H1 (cell line): ENCODE data around the gene PHRF1.
A peak's percentile ranks its signal among the peaks of the same experiment; 100 is the strongest.

Source experiments
- ATF3 ChIP-seq: IDR thresholded peaks from 2 replicates; pipeline ENCODE4 v1.6.1; 2011; ENCODE audit warnings: low read depth, mild to moderate bottlenecking, low read length; ENCODE audit not compliant: insufficient read depth
- BCL11A ChIP-seq, 2 experiments: IDR thresholded peaks; one replicate each; pipeline ENCODE4 v1.6.1; 2011; ENCODE audit warnings: low read depth in 2 of 2, low read length in 2 of 2, mild to moderate bottlenecking in 2 of 2
- CTCF ChIP-seq, 3 experiments: IDR thresholded peaks; 1 replicate in 2 of 3; 2 replicates in 1 of 3; pipeline versions ENCODE4 v1.5.1 to v1.6.1; 2011; ENCODE audit warnings: low read length in 3 of 3, mild to moderate bottlenecking in 3 of 3, inconsistent platforms in 2 of 3, low read depth in 1 of 3, moderate library complexity in 1 of 3; ENCODE audit not compliant: insufficient read depth in 1 of 3; ENCODE audit errors: control extremely low read depth in 1 of 3
- EP300 ChIP-seq, 2 experiments: IDR thresholded peaks; 1 replicate in 1 of 2; 2 replicates in 1 of 2; pipeline ENCODE4 v1.6.1; 2011 to 2012; ENCODE audit warnings: low read depth in 2 of 2, low read length in 2 of 2, mild to moderate bottlenecking in 2 of 2, borderline replicate concordance in 1 of 2, inconsistent platforms in 1 of 2, moderate library complexity in 1 of 2
- GTF2F1 ChIP-seq: IDR thresholded peaks from 2 replicates; pipeline ENCODE4 v1.6.1; 2012; ENCODE audit warnings: low read depth, low read length, improper control_type of control experiment, borderline replicate concordance
- JUN ChIP-seq: IDR thresholded peaks from 2 replicates; pipeline ENCODE4 v1.6.1; 2011; ENCODE audit warnings: low read depth, mild to moderate bottlenecking, improper control_type of control experiment, low read length
- MAX ChIP-seq: IDR thresholded peaks from 2 replicates; pipeline ENCODE4 v1.6.1; 2012; ENCODE audit warnings: inconsistent platforms
- POLR2A ChIP-seq, 2 experiments: IDR thresholded peaks; 1 replicate in 1 of 2; 2 replicates in 1 of 2; pipeline ENCODE4 v1.6.1; 2011; ENCODE audit warnings: low read depth in 2 of 2, low read length in 2 of 2, mild to moderate bottlenecking in 2 of 2; ENCODE audit errors: control extremely low read depth in 1 of 2
- RAD21 ChIP-seq, 2 experiments: IDR thresholded peaks in 1 of 2; conservative IDR thresholded peaks in 1 of 2; 2 replicates each; pipeline ENCODE4 v1.6.1; 2011; ENCODE audit warnings: low read depth in 2 of 2, low read length in 2 of 2, improper control_type of control experiment in 1 of 2, inconsistent platforms in 1 of 2, mild to moderate bottlenecking in 1 of 2, moderate library complexity in 1 of 2
- SIRT6 ChIP-seq: IDR thresholded peaks from one replicate; pipeline ENCODE4 v1.7.1; 2012; ENCODE audit warnings: low read length, inconsistent platforms
- SRF ChIP-seq: IDR thresholded peaks from 2 replicates; pipeline ENCODE4 v1.6.1; 2011; ENCODE audit warnings: mild to moderate bottlenecking, low read depth, low read length, moderate library complexity
- USF2 ChIP-seq: IDR thresholded peaks from 2 replicates; pipeline ENCODE4 v1.6.1; 2011; ENCODE audit warnings: low read length, improper control_type of control experiment

- TF ChIP-seq GTF2F1 = no peak
- TF ChIP-seq CTCF (IDR thresholded peaks at IDR 0.05; ENCODE audit: control extremely low read depth in 1 of 3, insufficient read depth in 1 of 3, low read depth in 1 of 3, low read length in 3 of 3) = no peak
- TF ChIP-seq SRF = no peak
- no peak for TF ChIP-seq SIRT6
- TF ChIP-seq RAD21 (IDR thresholded peaks at IDR 0.05 in 1 of 2, conservative IDR thresholded peaks at IDR 0.05 in 1 of 2; ENCODE audit: low read depth in 2 of 2, low read length in 2 of 2) = no peak; a peak in 1 of 4 replicates
- TF ChIP-seq POLR2A (IDR thresholded peaks at IDR 0.05; ENCODE audit: control extremely low read depth in 1 of 2, low read depth in 2 of 2, low read length in 2 of 2) = peak in 1 of 2 experiments; percentile 92; a peak in 2 of 3 replicates
- TF ChIP-seq USF2 = no peak
- TF ChIP-seq JUN = no peak
- TF ChIP-seq BCL11A (IDR thresholded peaks at IDR 0.05; ENCODE audit: low read depth in 2 of 2, low read length in 2 of 2) = no peak
- TF ChIP-seq EP300 (IDR thresholded peaks at IDR 0.05; ENCODE audit: borderline replicate concordance in 1 of 2, low read depth in 2 of 2, low read length in 2 of 2) = peak in 1 of 2 experiments; percentile 99; a peak in 2 of 3 replicates
- TF ChIP-seq ATF3 = no peak
- no peak for TF ChIP-seq MAX
These were observed at the start of gene PHRF1 for GRCh38 chr11:575996-576768.
